ENCODE measurements around the gene C20orf202.

- TF ChIP-seq CTCF (IDR thresholded peaks at IDR 0.05) (no peak), POLR2A (IDR thresholded peaks at IDR 0.05) (no peak)
Measured at GRCh38 chr20:1195226-1195625, 8.0 kb upstream of the C20orf202 start.
